Activated T-cell treated with anti-CD3 and anti-CD28 coated beads, Interleukin-2, amount 50 U/mL, for 1 hour (primary cell): Measurements from ENCODE around the gene CASP10.
A peak's percentile ranks its signal among the peaks of the same experiment; 100 is the strongest.

ENCODE experiments used
- DNase-seq: peaks from one replicate; pipeline ENCODE4 v3.0.0-alpha.2; 2020

Gene CASP10

GRCh38 chr2:201200345-201200744 is 17.4 kb downstream of the CASP10 start:
- no peak for DNase-seq

DNA sequence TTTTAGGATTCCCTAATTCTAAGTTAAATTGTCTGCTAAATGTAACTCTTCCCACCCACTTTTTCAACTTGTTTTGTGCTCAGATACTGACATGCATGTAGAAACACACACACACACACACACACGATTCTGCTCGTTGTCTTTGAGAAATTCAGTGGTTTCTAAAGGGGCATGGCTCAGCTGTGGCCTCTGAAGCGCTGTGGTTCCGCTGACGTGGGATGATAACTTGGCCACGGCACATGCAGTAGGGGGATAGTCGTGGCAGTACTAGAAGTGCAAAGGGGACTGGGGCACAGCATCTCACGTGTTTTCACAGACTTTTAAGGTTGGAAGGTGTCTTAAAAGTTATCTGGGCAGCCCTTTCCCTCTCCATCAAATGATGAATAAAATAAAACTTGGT is 18.4 kb downstream of the CASP10 start:
- DNase-seq = no peak

GRCh38 chr2:201203916-201204654 is 21.1 kb downstream of the CASP10 start:
- no peak for DNase-seq

- no peak for DNase-seq
Measured at GRCh38 chr2:201204655-201205514, 21.9 kb downstream of the CASP10 start.

DNA sequence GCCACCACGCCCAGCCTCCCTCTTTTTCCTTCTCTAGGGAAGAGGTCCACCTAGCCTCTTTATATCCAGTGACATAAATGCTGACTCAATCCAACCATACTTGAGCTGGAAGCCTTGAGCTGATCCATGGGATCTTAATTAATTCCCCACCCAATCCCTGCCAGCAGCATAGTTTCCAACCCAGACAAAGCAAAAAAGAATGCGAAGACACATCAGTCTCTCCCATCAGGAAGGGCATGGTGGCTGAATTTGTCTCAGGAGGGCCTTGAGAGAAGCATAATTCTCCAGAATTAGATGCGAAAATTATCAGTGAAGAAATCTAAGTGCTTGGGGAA is 22.5 kb downstream of the CASP10 start:
- DNase-seq = no peak

- DNase-seq = no peak
Measured at GRCh38 chr2:201208563-201209252, 25.8 kb downstream of the CASP10 start.

GRCh38 chr2:201215963-201216362 is 33.0 kb downstream of the CASP10 start:
- DNase-seq = no peak

- DNase-seq = no peak
Measured at GRCh38 chr2:201216918-201217317, 34.0 kb downstream of the CASP10 start.

GRCh38 chr2:201218780-201219179 is 35.8 kb downstream of the CASP10 start:
- DNase-seq = no peak

DNA sequence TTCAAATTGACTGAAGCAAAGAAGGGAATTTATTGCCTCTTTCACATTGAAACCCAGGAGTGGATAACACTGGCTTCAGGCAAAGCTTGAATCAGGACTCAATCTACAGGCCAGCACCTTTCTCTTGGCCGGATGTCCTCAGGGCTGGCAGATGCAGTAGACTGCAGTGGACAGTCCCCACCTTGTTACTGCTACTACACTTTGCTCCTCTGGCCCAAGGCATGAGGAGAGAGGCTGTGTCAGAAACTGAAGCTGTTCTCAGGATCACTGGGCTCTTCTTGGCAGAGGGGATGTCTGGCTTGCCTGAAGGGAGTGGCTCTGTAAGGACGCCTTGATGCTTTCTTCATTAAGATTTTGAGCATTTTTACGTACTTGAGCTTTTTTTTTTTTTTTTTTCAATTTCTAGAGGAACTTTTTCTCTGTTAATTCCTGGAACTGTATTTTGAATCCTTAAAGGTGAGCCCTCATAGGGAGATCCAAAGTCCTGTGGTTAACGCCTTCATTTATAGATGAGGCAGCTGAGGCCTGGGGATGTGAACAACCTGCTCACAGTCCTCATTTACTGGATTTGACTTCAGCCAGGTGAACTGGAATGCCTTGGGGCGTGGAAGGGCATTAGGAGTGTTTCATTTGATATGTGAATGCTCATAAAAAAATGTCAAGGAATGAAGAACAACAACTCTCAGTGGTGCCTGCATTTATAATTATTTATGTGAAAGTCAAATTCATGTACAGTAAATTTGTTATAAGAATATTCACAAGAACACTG is 36.6 kb downstream of the CASP10 start:
- no peak for DNase-seq

GRCh38 chr2:201220102-201220570 is 37.2 kb downstream of the CASP10 start:
- DNase-seq = no peak

- DNase-seq = no peak
Measured at GRCh38 chr2:201223089-201224073, 40.4 kb downstream of the CASP10 start.

DNA sequence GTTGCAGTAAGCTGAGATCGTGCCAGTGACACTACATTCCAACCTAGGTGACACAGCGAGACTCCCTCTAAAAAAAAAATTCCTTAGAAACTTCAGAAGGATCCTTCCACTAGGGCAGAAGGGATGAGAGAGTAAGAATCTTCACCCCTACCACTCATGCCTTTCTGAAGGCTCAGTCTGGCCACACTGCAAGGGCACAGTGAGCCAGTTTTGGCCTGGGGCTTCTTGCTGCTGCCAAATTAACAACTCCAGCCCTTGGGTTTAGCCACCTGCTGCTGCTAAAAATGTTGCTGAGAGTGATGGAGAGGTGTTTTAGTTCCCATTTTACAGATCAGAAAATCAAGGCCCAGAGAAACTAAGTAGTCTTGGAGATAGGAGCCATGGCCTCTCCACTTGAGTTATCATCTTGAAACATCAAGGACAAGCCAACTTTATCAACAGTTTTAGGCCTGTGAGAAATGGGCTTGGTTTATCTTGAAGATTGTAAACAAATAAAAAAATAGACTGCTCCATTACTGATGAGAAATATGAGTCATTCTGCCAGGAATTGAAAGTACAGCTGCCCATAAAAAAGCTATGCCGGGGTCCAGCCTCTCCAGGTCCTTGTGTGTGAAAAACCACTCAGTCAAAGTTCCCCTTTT is 45.5 kb downstream of the CASP10 start:
- no peak for DNase-seq

GRCh38 chr2:201228912-201229290 is 46.0 kb downstream of the CASP10 start:
- no peak for DNase-seq

DNA sequence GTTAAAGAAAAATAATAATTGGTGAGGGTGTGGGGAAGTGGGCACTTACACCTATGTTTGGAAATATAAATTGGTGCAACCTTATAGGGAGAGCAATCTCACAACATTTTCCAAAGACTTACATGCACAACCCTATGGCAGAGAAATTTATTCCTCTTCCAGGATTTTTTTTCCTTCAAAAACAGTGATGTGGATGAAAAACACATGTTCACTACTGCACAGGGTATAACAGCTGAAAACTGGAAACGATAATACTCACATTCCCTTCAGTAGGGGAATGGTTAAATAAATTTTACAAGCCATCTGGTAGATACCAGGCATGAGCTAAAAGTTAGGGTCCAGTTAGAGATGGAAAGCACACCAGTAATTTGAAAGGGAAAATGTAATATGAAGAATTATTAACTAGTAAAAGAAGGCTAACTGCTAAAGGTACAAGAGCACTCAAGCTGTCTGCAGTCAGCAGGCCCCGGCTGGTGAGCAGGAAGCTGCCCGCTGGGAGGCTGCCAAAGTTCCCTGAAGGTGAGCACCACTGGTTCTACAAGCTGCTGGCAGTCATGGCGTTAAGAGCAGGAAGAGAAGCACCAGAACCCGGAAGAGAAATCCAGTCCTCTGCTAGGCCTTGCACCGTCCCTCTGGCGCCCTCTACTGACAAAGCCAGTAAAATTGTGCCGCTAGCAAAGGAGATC is 49.0 kb downstream of the CASP10 start:
- peak; percentile 78 for DNase-seq

DNA sequence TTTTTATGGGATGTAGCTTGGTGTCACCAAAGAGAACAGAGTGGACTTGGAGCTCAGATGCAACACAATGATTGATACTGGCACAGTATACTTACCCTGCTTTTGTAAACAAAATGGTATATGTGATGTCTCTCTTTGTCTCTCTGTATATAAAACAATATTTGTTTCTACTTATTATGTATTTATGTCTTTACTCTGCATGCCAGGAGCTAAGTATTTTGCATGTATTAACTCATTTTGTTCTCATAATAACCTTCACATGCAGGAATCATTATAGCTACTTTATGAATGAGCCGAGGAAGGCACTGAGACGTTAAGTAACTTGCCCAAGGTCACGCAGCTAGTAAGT is 49.5 kb downstream of the CASP10 start:
- DNase-seq = no peak

DNA sequence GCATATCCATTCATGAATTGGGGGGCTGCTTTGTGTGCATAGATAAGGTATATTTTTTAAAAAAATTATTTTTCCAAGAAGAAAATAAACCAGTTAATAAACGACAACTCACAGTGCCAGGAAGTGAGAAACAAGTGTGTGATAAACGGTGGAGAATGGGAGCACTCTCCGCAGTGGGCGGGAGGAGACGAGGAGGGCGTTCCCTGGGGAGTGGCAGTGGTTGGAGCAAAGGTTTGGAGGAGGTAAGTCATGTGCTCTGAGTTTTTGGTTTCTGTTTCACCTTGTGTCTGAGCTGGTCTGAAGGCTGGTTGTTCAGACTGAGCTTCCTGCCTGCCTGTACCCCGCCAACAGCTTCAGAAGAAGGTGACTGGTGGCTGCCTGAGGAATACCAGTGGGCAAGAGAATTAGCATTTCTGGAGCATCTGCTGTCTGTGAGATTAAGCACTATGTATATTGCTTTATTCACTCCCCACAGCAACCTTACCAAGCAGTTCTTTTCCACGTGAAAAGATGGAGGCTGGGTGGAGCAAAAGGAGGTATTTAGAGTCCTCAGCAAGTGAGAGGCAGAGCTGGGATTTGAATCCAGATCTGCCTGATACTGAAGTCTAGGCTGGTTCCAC is 50.4 kb downstream of the CASP10 start:
- DNase-seq = peak; percentile 84

GRCh38 chr2:201233812-201234662 is 51.1 kb downstream of the CASP10 start:
- DNase-seq = peak; percentile 38

- no peak for DNase-seq
Measured at GRCh38 chr2:201234663-201235135, 51.8 kb downstream of the CASP10 start.
